GM12872 (cell line): ENCODE results near the gene MAPRE3.

Experiments used
- CTCF ChIP-seq: IDR thresholded peaks from 3 replicates; pipeline ENCODE4 v1.5.1; 2011; ENCODE audit warnings: low read depth, mild to moderate bottlenecking, low read length, moderate library complexity; ENCODE audit not compliant: insufficient read depth

The MAPRE3 gene

GRCh38 chr2:27038012-27038411 is 67.6 kb downstream of the MAPRE3 start:
- TF ChIP-seq CTCF = no peak

GRCh38 chr2:27038631-27039339 is 68.3 kb downstream of the MAPRE3 start:
- TF ChIP-seq CTCF = no peak

- TF ChIP-seq CTCF = no peak
Observed at GRCh38 chr2:27039426-27039825, 69.0 kb downstream of the MAPRE3 start.

GRCh38 chr2:27039871-27040270 is 69.4 kb downstream of the MAPRE3 start:
- TF ChIP-seq CTCF = no peak

- TF ChIP-seq CTCF = no peak
Observed at GRCh38 chr2:27040282-27040681, 69.8 kb downstream of the MAPRE3 start.

GRCh38 chr2:27041752-27042151 is 71.3 kb downstream of the MAPRE3 start:
- TF ChIP-seq CTCF = no peak

GRCh38 chr2:27042159-27042661 is 71.8 kb downstream of the MAPRE3 start:
- TF ChIP-seq CTCF = no peak
